ENCODE measurements around the gene NMT2.

GRCh38 chr10:15163253-15163828 is 5.2 kb downstream of the NMT2 start:
- TF ChIP-seq CTCF (IDR thresholded peaks at IDR 0.05) (no peak), POLR2AphosphoS5 (IDR thresholded peaks at IDR 0.05) (no peak)

All from sigmoid colon (tissue), 4 donors.